Suprapubic skin (tissue), 3 donors: ENCODE data around the gene HES3.

ENCODE experiments used
- EP300 ChIP-seq: sonication (generic); formaldehyde crosslinking; IDR thresholded peaks from one replicate; pipeline ENCODE4 v1.6.1; 2017; ENCODE audit warnings: antibody characterized with exemption
- TF ChIP-seq, protein P1 (sequence below), 2 donors: fragments of 200-600 bp in 1 of 2; fragments of 450-650 bp in 1 of 2; sonication (generic) in 1 of 2; IDR thresholded peaks; one replicate each; pipeline ENCODE4 v1.5.1; 2016 to 2019; ENCODE audit warnings: antibody characterized with exemption in 2 of 2, mild to moderate bottlenecking in 1 of 2, moderate library complexity in 1 of 2

GRCh38 chr1:6249739-6250689, 6.0 kb downstream of the HES3 start:
- TF ChIP-seq, protein P1, sequence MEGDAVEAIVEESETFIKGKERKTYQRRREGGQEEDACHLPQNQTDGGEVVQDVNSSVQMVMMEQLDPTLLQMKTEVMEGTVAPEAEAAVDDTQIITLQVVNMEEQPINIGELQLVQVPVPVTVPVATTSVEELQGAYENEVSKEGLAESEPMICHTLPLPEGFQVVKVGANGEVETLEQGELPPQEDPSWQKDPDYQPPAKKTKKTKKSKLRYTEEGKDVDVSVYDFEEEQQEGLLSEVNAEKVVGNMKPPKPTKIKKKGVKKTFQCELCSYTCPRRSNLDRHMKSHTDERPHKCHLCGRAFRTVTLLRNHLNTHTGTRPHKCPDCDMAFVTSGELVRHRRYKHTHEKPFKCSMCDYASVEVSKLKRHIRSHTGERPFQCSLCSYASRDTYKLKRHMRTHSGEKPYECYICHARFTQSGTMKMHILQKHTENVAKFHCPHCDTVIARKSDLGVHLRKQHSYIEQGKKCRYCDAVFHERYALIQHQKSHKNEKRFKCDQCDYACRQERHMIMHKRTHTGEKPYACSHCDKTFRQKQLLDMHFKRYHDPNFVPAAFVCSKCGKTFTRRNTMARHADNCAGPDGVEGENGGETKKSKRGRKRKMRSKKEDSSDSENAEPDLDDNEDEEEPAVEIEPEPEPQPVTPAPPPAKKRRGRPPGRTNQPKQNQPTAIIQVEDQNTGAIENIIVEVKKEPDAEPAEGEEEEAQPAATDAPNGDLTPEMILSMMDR (IDR thresholded peaks at IDR 0.05), result no peak
- TF ChIP-seq EP300, result no peak
